COR-L47 (cell line): ENCODE results near the gene NUP50.

ENCODE experiments used
- DNase-seq: peaks from one replicate; lab custom pipeline; 2025; lab: John Stamatoyannopoulos, UW

NUP50 gene

DNA sequence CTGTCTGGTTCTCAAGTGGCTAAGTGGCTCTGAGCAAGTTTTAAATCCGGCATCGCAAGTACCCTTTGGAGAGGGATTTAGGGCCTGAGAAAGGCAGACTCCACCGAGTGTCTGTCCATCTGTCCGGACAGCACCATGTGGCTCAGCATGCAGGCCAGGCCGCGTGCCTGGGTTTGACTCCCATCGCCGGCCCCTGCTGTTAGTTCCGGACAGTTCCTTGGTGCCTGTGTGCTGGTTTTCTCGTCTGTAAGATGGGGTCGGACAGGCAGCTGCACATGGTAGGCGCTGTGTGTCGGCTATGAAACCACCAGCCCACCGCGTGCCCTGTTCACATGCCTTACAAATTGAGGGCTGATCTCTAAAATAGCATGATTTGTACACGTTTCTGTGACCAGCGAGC lies 31.0 kb downstream of the NUP50 start:
- no peak for DNase-seq

DNA sequence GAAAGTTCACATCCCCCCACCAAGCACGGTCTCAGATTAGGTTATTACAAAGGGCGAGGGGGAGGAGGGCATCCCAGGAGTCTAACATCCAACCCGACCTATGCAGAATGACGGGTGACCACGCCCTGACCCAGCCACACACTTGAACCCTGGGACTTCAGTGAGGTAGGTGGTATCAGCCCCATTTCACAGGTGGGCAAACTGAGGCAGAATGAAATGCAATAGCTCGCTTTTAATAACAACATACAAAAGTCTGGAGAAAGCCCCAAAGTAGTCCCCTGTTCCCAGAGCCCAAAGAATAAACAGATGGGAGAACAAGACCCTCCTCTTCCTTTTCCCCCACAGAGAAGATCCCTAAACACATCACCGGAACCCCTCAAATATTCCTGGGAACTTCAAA lies 31.9 kb downstream of the NUP50 start:
- no peak for DNase-seq

DNA sequence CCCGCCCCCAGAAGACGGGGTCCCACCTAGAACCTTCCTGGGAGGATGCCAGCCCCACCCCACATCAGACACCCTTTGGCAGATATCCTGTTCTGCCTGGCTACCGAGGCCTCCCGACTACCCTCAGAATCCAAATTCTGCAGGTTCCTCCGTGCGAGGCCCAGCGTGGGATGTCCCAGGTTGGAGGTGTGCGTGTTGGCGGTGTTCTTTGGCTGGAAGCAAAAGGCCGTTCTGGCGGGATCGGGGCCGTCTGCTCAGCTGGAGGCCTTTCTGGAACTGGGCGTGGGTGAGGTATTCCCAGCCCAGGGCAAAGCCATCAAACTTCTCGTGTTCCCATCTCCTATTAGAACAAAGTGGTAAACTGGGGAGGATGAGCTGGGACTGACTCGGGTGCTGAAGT lies 32.6 kb downstream of the NUP50 start:
- DNase-seq = no peak

DNA sequence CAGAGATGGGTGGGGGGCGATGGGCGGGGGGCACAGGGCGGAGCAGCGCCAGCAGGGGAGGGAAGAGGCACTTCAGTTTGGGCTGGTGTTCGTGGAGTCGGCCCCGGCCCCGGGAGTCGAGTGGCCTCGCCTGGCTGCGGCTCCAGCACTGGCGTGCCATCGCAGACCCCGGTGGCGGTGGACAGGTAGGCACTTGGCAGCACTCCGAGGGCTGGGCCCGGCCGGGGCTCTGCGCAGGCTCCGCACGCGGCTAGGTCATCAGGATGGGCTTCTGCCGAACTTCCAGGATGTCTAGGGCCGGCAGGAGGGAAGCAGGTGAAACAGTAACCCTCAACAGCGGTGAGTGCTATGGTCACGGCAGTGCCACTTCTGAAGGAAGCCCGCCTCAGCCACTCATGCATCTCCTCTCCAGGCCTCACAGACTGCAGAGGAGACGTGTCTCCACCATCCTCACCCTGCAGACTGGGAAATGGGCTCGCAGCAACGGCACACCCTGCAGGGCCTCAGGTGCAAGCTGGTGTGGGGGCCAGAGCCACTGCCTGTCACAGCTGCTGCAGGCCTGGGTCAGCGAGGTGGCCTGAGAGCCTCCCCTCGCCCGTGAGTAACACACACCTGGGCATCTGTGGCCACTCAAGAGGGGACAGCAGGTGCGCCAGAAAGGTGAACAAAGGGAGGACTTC lies 33.3 kb downstream of the NUP50 start:
- DNase-seq = no peak

DNA sequence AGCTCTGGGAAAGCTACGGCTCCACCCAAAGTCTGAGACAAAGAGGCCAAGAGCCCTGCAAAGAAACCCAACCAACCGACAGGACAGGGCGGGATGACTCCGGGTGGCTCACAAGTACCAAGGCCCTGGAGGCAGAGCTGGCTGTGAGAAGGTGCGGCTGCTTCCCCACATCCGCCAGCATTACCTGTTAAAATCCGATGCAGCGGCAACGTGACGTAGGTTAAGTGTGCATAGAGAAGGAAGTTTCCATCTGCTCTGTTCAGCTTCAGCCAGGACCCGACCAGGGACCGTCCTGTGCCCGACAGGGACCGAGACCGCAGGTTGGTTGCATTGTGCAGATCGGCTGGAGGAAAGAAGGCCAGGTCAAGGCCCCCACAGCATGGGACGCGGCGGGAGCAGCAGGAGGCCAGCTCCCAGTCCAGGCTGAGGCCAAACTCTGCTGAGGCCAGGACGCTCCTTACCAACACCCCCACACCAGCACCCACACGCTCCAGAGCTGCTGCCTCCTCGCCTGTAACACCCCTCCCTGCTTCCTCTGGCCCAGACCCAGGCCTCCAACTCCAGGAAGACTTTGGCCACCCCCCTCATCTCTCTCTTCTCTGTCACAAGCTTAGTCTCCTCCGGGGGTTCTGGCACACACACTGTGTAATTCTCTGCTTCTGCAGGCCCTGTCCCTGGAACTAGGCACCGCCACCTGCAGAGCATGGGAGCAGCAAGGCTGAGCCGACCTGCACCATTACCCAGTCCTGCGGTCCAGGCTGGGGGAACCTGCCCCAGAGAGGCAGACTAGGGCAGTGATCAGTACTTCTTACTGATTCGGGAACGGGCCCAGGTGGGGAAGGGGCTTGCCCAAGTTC lies 34.1 kb downstream of the NUP50 start:
- no peak for DNase-seq

DNA sequence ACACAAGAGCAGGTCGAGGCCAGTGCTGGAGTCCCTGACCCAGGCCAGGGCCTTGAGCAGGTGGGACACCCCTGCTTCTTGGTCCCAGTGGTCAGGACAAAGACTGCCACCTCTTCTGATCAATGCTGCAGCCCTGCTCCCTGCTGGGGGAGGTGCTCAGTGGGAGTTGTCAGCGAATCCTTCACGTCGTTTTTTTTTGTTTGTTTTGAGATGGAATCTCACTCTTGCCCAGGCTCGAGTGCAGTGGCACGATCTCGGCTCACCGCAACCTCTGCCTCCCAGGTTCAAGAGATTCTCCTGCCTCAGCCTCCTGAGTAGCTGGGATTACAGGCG lies 34.7 kb downstream of the NUP50 start:
- DNase-seq = no peak

DNA sequence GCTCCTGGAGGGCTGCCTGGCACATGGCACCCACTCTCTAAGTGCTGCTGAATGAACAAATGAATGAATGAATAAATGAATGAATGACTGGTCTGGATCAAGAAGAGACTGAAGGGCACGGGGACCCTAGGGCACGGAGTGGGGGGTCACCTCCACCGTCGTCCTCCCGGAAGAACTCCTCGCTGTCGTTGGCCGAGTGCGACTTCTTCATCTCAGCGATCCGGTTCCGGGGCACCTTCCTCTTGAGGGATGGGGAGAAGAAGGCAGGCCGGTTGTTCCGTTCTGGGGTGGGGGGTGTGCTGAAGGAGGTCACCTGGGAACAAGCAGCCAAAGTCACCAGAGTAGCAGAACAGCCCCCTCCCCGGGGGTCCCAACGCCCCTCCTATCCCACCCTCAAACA lies 36.0 kb downstream of the NUP50 start:
- DNase-seq = no peak

DNA sequence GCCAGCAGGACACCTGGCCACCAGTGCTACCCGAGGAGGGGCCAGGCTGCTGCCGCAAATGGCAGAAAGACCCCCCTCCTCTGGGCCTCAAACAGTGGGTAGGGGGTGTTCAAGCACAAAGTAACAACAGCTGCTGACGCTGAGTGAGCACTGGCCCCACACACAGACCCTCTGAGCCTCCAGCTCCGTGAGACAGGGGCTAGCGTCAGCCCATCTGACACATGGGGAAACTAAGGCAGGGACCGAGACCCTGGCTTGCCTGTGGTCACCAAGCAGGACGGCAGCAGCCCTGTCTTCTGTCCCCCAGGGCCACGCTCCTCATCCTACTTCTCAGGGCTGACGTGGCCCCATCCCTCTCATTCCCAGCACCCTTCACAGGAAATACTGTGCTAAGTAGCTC lies 36.5 kb downstream of the NUP50 start:
- DNase-seq = no peak

DNA sequence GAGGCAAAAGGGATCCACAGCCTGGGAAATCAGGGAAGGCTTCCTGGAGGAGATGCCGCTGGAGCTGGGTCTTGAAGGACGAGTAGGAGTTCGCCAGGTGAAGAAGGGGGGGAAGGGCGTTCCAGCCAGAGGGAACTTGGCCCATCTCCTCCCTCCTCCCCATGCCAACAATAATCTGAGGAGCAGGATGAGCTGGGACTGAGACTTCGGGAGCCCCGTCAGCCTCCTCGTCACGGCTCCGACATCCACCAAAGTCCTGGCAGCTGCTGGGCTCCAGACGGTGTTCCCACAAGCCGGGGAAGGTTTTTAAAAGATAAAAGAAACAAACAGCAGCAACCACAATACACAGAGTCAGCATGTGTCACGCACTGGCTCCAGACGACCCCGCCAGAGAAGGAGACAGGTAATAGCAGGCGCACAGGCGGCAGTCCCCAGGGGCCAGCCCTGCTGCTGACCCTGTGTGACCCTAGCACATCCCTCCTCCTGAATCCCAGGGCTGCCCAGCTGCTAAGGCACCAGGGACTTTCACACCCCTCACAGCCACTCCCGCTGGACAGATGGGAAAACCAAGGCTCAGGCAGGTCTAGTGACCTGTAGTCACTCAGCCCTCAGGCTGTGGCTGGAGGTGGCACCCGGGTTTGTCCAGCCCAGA lies 37.3 kb downstream of the NUP50 start:
- DNase-seq = no peak

DNA sequence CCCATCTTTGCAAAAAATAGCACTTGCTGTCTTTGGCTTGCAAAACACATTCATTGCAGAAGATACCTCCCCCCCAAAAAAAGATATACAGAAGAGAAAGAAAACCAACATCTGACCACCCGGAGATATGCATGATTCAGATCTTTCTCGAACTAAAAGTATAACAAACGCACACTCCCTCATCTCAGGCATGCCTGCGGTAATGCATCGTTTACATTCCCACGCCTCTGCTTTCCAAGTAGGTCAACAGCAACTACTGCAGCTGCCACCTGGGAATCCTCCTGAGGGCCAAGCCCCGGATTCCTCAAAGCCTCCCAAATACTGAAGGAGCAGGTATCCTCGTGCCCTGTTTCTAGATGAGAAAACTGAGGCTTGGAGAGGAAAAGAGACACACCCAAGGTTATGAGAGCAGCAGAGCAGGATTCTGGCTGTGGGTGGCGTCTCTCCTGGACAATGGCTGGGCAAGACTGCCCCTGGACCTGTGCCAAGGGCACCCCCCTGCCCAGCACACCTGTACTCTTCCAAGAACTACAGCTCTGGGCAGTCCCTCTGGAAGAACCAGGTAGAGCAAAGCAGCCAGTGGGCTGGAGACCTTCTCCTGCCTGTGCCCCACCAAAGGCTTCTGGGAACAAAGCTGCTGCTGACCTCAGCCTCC lies 38.1 kb downstream of the NUP50 start:
- DNase-seq = no peak

DNA sequence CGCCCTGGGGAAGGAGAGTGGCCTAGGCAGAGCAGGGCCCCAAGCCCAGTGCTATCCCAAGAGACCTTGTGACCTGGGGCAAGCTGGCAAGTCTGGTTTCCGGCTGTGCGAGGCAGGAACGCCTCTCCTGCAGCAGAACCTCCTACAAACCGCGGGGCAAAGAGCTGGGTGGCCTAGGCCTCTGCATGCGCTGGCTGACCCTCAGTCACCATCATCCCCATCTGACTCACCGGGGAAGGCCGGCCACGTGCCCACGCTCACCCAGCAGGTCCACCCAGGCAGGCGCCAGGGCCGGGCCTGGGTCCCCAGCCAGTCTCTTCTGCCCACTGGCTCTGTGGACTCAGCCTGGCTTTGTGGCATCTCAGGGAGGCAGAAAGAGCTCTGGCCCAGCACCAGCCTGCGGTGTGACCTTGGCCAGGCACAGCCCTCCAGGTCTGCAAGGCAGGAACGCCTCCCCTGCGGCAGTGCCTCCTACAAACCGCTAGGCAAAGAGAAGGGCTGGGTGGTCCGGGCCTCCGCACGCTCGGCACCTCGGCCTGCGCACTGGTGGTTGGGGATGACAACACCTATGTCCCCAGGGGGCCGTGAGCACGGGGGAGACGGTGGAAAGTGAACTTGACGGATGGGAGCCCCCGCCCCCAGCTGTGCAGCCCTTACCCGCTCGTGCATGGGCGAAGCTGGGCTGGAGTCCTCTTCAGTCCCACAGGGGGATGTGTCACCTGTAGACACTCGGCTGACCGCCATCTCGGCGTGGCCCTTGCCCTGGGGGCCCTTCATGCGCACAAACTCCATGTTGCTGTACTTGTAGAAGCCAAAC lies 38.8 kb downstream of the NUP50 start:
- DNase-seq = no peak

DNA sequence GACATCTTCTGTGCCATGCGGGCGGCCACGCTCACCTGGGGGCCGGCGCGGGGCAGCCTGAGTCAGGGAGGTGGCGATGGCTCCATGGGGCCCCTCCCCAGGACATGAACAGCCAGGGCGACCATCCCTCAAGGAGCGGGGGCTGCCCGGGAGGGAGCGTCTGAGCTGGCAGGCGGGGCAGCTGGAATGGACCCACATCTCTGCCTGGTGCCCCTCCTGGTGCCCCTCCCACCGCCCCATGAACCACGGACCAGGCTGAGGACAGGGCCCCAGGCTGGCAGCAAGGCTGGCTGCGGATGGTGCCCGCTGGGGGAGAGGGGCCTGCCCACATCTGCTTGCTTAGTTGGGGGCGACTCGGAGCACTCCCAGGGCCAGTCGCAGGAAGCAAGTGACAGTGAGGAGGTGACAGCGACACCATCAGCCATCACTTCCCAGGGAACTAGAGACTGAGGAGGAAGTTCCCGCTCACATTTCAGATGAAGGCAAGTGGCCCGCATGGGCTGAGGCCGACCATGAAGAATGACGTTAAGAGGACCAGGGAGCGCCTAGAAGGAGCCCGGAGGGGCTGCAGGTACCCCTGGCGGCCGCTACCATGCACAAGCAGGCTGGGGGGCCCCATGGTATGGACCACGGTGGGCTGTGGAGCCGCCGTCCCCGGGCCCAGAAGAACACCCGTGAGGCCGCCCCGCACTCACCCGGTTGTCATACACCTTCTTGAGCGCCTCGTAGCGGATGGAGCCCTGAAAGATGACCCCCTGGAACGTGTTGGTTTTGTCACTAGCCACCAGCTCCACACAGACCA lies 39.6 kb downstream of the NUP50 start:
- no peak for DNase-seq

DNA sequence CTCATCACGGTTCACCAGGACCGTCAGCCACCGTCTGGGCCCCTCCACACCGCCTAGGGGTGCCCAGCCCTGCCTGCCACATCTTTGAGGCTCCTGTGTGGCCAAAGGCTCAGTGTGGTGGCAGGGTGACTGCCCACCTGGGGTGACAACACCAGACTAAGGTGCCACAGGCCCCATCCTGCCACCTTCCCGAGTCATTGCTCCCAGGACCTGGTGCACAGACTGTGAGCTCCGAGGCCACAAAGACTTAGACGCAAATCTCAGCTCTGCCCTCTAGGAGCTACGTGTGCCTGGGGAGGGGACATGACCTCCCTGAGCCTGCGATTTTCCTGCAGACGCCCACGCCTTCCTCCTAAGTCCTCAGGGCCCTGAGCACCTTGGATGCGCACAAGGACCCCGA lies 40.5 kb downstream of the NUP50 start:
- DNase-seq = no peak

DNA sequence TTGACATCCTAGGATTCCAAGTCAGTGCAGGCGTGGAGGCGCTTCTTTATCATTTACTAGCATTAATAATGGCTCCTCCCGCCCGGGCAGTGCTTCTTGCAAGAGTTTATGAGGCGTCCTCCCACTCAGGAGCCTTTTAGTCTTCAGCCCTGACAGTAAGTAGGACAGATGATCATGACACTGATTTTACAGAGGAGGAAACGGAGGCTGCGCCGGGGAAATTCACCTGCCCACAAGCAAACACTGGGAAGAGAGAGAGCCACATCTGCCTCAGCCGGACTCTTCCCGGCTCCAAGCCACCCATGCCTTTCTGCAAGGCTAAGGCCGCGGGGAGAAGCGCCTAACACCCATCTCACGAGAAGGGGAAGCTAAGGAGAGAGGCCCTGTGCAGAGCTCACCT lies 41.1 kb downstream of the NUP50 start:
- DNase-seq = no peak

DNA sequence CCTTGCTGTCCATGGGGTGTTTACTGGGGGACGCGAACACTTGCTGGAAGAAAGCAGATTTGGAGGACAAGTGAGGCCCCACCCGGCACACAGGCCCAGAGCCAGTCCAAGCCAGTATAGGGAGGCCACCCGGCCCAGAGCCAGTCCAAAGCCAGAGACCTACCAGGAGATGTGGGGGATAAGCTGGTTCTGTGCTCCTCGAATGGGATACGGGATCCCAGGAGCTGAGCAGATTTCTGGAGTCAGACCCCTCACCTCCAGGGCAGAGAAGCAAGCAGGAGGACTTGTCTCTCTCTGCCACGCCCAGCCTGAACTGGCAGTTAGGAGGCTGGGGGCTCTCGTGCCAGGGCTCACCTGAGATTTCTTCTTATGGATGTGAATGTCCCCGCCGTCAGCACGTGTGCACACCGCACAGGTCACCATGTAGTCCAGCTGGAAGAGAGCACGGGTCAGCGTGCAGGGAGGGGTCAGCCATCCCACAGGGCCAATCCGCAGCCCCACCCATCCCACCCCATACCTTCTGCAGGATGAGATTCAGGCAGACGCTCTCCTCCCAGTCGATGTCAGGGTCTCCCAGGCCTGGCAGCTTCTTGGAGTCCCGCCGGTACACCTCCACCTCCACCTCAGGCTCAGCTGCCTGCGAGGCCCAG lies 41.7 kb downstream of the NUP50 start:
- no peak for DNase-seq

DNA sequence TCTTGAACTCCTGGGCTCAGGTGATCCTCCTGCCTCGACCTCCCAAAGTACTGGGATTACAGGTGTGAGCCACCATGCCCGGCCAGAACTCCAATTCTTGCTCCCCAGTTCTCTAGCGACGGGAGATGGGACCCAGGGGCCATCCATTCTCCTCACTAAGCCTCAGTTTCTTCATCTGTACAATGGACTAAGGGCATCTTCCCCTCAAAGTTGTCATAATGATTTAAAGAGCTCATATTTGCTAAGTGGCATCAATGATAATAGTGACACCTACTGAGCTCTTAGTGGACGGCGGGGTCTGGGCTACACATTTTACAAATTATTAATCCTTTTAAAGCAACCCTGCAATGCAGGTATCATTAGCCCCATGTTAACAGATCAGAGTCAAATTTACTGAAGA lies 42.5 kb downstream of the NUP50 start:
- DNase-seq = no peak

DNA sequence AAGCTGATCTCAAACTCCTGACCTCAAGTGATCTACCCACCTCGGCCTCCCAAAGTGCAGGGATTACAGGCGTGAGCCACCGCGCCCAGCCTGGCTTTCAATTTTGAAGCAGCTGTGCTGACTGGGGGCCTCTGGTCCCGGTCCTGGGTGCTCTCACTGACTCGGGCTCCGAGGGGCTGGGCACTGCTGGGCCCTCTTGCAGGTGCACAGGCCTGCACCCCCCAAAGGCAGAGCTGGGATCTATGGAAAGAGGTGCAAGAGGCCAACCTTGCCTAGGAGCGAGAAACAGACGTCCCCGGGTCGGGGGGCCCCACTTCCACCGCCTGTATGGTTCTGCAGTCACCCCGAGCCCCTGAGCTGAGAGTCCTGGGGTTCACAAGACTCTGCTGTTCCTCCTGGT lies 43.8 kb downstream of the NUP50 start:
- DNase-seq = no peak

DNA sequence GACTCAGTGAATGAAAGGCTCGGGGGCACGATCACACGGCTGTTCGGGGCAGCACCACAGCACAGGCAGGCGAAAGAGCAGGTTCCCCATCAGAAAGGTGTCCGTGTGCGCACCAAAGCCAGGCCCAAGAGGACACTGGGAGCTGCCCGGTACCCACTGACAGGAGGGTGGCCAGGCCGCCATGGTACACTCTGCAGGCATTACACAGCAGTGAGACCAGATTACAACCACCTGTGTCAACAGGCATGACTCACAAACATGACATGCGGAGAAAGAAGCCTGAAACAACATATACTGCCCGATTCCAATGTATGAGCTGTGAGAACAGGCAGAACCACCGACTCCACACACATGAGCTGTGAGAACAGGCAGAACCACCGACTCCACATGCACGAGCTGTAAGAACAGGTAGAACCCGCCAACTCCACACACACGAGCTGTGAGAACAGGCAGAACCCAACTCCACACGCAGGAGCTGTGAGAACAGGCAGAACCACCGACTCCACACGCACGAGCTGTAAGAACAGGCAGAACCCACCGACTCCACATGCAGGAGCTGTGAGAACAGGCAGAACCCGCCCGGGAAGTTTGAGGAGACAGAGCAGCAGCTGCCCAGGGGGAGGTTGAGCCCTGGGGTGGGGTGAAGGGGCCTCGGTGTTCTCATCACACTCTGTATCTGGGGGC lies 44.4 kb downstream of the NUP50 start:
- no peak for DNase-seq

DNA sequence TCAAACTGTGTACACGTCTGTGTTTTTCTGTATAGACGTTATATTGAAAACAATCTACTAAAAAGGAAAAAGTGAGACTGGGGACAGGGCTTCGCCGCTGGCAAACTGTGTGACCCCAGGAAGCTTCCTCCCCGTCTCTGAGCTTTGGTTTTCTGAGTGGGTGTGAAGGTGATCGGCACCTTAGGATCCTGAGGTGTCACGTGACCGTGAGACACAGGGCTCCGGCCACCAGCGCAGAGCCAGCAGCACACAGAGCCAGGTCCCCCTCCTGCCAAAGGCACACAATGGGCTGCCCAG lies 44.9 kb downstream of the NUP50 start:
- no peak for DNase-seq
